GM19351 (cell line): Measurements from ENCODE around the gene AKT1.

Experiments used
- ATAC-seq: cut with Tn5 transposase; IDR thresholded peaks from one replicate; pipeline ENCODE4 v1.9.1; 2021; ENCODE audit warnings: mild to moderate bottlenecking, moderate library complexity; ENCODE audit not compliant: unreplicated experiment

The AKT1 gene

DNA sequence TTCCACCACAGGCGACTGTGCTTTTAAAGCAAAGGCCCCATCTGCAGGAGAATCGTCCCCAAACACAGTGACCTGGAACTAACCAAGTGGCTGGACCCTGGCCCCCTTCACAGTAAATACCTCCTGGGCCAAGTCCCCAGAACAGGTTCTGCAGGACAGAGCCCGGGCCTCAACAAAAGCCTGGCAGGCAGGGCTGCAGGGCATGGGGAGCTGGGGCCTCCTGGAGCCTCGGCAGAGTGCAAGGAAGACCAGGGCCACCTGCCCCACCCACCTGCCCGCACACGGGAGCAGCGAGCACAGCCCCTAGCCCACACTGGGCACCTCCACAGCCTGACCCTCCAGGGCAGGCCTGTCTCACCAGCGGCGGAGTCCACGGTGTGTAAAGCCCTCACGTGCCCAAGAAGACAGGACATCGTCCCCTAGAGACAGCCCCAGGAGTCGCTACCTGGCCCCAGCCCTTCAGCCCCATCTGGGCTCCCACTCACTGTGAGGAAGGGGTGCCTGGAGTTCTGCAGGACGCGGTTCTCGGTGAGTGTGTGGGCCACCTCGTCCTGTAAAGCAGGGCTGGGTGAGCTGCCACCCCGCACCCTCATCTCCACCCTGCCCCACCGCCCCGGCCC is 21.0 kb downstream of the AKT1 start:
- no peak for ATAC-seq

DNA sequence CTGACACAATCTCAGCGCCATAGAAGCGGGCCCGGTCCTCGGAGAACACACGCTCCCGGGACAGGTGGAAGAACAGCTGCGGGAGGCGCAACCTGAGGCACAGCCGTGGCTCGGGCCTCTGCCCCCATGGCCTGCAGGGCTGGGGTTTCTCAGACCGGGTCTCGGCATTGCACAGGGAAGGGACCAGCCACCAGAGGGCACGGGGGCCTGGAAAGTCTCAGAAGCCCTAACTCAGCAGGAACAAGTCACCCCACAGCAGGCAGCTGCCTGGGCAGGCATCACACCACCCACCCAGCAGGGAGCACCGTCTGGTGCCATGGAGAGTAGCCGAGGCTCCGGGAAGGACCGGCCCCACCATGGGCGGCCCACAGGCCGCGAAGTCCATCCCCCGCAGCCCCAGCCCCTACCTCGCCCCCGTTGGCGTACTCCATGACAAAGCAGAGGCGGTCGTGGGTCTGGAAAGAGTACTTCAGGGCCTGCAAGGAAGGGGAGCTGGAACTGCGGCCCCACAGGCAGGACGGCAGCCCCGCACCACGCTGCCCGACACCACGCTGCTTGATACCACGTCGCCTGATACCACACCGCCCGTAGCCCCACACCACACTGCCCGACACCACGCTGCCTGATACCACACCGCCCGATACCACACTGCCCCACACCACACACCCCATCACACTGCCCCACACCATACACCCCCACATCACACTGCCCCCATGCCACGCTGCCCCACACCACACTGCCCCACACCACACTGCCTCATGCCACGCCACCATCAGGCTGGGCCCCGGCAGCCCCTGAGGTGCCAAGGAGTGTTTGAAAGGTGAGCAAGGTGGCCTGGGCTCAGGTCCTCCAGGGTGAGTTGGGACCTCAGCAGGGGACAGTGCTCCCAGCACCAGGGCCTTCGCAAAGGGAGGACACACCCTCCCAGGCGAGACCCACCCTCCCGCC is 21.8 kb downstream of the AKT1 start:
- ATAC-seq = no peak

DNA sequence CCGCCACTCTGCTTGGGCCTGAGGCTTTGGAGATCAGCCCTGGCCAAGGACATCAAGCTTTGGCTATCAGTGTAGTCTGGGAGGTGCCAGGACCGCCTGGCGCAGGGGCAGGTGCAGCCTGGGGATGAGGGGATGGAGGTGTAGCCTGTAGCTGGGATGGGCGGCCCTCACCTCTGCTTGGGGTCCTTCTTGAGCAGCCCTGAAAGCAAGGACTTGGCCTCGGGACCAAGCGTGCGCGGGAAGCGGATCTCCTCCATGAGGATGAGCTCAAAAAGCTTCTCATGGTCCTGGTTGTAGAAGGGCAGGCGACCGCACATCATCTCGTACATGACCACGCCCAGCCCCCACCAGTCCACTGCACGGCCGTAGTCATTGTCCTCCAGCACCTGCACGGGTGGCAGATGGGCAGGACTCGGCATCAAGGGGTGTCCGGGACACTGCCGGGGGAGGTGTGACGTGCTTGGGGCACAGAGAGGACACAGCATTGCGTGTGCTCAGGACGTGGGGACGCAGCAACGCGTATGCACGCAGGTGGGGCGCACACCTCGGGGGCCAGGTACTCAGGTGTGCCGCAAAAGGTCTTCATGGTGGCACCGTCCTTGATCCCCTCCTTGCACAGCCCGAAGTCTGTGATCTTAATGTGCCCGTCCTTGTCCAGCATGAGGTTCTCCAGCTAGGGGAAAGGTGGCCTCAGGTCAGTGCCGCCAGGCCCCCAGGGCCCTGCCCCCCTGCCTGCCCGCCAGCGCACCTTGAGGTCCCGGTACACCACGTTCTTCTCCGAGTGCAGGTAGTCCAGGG is 22.6 kb downstream of the AKT1 start:
- ATAC-seq = no peak

DNA sequence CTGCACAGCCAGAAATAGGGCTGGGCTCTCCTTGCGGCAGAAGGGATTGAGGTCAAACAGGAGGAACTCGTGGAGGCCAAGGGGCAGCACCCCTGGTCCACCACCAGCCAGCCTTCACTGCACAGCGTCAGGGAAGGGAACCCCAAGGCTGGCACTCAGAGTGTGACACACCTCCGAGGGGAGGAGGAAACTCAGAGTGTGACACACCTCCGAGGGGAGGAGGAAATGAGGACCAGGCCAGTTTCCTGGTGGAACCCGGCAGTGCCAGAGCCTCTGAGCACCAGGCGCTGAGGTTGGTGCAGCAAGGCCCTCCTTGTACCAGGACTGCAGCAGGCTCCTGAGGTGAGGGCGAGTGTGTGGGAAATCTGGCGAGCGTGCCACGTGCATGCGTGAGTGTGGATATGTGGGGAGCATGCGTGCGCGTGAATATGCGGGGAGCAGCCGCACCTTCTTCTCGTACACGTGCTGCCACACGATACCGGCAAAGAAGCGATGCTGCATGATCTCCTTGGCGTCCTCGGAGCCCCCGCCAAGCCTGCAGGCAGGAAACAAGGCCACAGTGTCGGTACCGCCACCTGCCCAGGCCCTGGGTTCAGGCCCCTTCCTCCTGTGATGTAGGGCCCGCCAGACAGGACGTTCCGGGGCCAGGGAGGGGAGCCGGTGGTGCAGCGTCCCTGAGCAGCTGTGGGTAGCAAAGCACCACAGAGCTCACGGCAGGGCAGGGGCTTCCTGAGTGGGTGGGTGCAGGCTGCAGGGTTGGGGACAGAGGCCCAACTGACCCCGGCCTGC is 23.4 kb downstream of the AKT1 start:
- no peak for ATAC-seq

DNA sequence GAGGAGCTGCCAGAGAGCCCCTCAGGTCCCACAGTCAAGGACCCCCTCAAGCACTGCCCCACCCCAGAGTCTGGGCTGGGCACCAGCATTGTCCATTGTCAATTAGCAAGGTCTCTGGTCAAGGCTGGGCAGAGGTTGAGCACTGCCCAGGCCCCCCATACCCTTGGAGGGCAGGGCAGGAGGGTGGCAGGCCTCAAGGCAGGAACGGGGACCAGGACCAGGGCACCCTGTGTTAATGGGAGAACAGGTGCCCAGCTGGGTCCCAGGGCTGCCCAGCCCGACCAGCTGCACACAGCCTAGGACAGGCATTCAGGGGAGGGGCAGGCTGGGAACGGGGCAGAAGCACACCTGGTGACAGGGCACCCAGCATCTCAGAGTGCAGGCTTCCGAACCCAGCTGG is 24.2 kb downstream of the AKT1 start:
- ATAC-seq = no peak

DNA sequence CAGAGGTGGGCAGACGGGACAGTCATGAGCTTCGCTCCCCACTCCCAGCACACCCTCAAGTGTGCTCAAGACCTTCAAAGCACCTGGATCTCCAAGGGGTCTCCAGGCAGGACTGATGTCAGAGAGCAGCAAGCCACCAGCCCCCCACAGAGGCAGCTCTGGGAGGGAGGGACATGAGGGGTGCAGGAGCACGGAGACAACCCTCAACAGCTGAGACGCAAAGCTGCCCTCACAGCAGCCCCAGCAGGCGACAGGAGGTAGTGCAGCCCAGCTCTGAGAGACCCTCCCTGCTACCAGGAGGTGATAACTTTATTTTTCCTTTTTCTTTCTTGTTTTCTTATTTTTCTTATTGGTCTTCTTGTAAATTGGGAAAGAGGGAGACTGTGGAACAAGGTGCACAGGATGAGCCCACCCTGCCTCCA is 24.7 kb downstream of the AKT1 start:
- ATAC-seq = no peak

DNA sequence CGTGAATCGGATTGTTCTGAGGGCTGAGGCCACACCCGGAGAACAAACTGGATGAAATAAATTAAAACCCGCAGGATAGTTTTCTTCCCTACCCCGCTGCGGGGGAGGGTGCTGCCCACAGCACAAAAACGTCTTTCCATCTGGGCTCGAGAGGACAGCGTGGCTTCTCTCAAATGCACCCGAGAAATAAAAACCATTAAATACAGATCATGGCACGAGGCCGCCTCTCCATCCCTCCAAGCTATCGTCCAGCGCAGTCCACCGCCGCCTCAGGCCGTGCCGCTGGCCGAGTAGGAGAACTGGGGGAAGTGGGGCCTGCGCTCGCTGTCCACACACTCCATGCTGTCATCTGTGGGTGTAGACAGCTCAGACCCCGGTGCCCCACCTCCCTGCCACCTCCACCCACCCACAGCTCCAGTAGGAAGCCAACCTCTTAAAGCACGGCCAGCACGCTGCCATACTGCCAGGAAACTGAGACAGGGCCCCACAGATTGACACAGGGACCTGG is 25.4 kb downstream of the AKT1 start:
- ATAC-seq = no peak

DNA sequence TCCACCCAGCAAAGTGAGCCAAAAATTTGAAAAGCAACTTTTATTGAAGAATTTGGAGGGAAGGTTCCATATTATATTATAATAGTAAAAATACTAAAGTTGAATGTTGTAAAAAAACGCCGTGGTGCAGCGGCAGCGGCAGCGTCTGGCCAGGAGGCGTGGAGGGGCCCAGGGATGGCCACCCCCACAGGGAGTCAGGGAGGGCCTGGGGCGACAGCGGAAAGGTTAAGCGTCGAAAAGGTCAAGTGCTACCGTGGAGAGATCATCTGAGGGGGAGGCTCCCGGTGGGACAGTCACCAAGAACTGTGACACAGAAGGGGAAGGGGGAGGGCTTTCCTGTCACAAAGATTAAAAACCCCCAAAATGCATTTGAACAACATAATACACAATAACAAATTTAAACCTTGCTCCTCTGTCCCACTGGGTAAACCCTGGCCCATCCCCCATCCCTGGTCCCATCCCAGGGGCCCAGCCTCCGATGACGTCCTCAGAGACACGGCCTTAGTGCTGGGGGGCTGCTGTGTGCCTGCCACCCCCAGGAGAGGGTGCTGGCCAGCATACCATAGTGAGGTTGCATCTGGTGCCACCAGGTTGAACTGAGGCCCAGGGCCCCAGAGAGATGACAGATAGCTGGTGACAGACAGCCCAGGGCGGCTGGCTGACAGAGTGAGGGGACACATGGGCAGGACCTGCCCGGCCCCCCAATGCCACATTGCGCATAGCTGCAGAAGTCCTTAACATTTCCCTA is 26.1 kb downstream of the AKT1 start:
- no peak for ATAC-seq

DNA sequence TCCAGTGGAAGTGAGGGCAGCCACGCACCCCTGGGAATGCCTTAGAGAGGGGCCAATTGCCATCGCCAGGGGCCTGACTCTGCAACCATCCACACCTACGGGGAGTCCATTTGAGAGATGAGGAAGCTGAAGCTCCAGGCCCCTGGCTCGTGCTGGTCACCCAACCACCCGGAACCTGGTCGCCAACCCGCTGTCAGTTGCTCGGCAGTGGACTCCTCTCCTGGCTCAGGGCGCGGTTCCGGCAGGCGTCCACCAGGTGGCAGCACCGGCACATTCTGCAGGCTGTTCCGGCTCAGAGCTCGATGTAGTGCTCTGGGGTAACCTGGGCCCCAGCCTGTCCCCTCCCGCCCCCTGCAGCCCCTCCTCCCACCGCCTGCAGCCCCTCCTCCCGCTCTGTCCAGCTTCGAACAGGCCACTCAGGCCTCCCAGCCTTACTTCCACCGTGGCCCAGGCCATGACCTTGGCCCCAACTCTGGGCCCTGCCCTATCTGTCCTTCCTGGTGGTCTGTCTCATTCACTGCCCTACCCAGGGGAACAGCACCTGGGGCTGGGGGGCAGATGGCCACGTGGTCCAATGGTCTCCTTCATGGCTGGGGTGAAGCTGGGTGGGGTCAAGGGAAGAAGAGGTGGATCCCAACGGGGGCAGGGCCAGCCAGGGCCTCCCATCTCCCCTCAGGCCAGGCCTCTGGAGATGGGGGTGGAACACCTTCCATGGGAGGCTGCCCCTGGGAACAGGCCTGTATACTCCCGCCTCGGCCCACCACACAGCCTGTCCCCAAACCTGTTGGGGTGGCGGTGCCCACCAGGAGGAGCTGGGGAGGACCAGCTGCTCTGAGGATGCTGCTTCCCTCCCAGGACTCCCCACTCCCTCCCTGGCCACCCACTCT is 26.9 kb downstream of the AKT1 start:
- ATAC-seq = peak; percentile 76

DNA sequence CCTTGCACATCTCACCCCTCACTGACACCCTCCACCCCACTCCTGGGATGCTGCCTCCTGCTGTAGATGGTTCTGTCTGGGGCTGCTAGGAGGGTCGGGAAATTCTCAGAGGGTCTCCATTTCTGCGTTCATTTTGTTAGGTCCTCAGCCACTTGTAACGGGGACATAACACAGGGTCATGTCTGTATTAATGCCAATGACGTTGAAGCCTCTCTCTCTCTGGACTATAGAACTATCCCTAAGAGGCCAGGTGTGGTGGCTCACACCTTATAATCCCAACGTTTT is 28.0 kb downstream of the AKT1 start:
- ATAC-seq = no peak

DNA sequence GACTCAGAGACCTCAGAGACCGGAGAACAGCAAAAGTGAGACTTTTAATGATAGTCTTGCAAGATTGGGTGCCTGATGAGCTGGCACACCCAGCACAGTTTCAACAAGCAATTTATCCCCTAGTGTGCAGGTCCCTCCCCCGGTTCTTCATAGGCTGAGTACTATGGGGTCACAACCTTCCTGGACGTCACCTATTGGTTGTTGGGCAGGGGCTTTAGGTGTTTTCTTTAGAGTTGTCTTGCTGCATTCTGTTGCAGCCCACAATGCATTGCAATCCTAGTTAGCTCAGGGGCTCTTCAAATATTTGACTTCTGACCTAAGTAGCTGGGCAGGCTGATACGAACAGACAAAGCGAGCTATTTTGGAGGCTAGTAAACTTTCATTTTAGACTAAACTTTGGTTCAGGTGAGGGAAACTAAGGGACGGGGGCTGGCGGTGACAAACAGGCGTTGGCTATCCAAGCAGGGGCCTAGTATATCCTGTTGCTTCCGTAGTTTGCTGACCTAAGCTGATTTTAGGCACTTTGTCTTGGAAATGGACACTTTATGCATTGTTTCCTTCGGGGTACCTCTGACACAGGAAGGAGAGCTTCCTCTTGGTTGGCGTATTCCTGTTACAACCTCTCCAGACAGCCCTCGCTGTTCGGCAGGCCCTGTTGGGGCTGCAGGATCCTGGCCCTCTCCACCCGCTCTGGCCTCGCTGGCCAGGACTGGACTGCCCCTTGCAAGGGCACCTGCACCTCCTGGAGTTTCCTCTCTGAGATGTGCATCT is 28.5 kb downstream of the AKT1 start:
- ATAC-seq = no peak

DNA sequence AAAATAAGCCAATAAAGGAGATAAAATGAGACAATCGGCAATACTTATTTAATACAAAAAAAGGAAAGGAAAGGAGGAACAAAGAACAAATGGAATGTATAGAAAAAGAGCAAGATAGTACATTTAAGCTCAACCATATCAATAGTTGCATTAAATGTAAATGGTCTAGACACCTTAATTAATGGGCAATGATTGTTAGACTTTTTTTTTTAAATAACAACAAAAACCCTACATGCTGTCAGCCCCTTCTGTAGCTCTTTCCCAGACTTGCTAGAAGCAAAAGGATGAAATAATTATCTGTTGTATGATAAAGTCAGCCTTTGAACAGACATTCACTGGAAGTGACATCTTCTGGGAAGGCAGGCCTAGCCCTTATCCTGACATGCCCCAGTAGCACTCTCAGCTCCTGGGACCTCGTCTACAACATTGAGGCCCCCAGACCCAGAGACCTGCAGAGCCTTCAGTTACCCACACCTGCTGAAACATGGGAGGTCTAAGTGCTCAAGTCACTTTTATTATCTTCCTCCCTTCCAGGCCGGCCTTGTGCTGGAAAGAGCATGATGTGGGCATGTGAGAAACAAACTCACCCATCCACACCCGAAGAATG is 29.2 kb downstream of the AKT1 start:
- ATAC-seq = no peak

DNA sequence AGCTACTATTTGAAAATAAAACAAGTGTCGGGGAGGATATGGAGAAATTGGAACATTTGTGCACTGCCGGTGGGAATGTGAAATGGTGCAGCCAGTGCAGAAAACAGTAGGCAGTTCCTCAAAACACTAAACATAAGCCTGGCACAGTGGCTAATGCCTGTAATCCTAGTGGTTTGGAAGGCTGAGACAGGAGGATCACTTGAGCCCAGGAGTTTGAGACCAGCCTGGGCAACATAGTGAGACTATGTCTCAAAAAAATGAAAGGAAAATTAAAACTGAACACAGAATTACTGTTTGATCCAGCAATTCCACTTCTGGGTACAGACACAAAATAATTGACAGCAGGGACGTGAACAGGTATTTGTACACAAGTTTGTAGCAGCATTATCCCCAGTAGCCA is 30.0 kb downstream of the AKT1 start:
- no peak for ATAC-seq

DNA sequence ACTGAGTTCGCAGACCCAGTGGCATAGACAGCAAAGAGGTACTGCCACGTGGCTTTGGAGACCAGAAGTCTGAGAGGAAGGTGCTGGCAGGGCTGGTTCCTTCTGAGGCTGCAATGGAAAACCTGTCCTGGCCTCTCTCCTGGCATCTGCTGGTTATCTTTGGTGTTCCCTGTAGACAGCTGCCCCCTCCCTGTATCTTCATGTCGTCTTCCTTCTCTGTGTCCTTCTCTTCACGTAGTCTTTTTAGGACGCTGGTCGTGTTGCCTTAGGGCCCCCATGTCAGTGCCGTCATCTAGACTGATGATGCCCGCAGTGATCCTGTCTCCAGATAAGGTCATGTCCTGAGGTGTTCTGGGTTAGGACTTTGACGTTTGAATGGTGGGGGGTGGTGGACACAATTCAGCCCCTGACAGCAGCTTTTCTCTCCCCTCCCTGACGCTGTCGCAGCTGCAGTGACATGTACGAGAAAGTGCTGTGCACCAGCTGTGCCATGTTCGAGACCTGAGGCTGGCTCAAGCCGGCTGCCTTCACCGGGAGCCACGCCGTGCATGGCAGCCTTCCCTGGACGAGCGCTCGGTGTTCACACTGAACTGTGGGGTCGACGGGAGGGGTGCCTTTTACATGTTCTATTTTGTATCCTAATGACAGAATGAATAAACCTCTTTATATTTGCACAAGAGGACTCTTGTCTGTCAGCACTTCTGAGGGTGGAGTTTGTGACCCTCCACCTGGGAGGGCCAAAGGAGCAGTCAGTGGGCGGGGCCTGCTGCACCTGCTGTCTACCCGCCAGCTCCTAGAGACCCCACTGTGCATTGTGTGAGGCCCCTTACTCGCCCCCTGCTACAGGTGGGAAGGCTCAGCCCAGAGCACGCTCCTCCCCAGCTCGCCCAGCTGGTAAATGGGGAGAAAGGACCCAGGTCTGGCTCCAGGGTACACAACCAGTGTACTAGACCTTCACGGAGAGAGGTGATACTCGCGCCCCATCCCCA is 36.3 kb downstream of the AKT1 start:
- ATAC-seq = no peak

DNA sequence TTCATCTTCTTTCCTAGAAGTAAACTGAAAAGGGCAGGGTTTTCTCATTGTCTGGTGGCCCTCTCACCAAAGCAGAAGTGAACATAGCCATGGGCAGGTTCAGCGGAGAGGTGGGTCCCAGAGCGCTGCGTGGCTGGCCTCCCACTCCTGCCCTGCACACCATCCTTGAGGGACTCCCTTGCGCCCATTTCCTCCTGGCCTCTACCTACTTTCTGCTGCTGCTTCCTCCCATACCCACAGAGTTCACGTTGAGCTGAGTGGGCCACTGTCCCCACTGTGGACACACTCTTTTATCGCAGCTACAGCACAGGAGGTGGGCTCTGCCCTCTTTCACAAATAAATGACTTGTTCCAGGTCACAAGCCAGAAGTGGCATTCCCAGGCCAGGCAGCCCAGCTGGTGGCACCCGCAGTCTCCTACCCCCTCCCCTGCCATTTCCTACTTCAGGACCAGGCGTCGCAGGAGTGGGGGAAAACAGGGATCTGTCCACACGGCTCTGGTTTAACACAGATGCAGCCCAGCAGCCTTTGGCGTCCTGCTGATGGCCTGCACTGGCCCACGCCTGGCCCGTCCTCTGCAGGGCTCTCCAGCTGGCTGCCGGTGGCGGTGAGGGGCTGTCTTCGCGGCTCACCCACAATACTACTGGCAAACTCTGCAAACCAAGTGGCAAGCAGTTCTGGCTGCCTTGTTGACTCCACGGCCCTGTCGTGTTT is 37.7 kb downstream of the AKT1 start:
- ATAC-seq = no peak

DNA sequence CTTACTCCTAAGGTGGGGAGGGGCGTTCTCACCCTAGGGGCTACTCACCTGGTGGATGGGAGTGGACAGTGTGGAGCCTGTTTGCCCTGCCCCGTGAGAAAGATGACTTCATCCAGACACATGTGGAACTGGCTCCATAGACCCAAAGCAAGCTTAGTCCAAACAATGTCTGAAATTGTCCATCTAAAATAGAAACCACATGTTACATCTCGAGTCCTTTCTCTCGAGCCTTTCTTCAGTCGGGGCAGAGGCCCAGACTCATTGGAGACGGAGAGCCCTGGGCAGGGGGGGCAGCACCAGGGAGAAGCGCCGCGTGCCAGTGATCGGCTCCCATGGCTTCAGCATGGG is 38.3 kb downstream of the AKT1 start:
- no peak for ATAC-seq
